Measurements from ENCODE around the gene LYL1.

- TF ChIP-seq CTCF (IDR thresholded peaks at IDR 0.05) (no peak), POLR2A (IDR thresholded peaks at IDR 0.05) (peak in 1 of 2 donors; percentile 41)
These were observed 3.3 kb downstream of the LYL1 start for GRCh38 chr19:13099073-13099999.
